Peyer's patch (tissue), 4 donors: ENCODE results near the gene EYA2. TPM values are rescaled to one million over a fixed set of nuclear protein-coding genes. Genes with fewer than 3 reads are reported as not detected.

ENCODE experiments used
- DNase-seq, 3 donors: peaks; one replicate each; pipeline ENCODE4 v3.0.0-alpha.2; 2017 to 2019
- H3K27ac ChIP-seq, 4 donors: fragments of 200-600 bp; sonication (generic); one replicate each; pipeline ENCODE4 v1.5.1; 2016 to 2019
- H3K27me3 ChIP-seq, 2 donors: fragments of 200-600 bp; sonication (generic); one replicate each; pipeline ENCODE4 v1.5.1; 2019
- H3K36me3 ChIP-seq, 3 donors: fragments of 200-600 bp; sonication (generic); one replicate each; pipeline ENCODE4 v1.5.1; 2016 to 2019
- H3K4me1 ChIP-seq, 4 donors: fragments of 200-600 bp; sonication (generic); one replicate each; pipeline ENCODE4 v1.5.1; 2016 to 2019
- H3K4me3 ChIP-seq, 4 donors: fragments of 200-600 bp; sonication (generic); 1 replicate in 3 of 4; 2 replicates in 1 of 4; pipeline ENCODE4 v1.5.1; 2016 to 2019; ENCODE audit warnings: mild to moderate bottlenecking in 1 of 4
- H3K9me3 ChIP-seq, 4 donors: fragments of 200-600 bp; sonication (generic); one replicate each; pipeline ENCODE4 v1.5.1; 2016 to 2019; ENCODE audit warnings: mild to moderate bottlenecking in 1 of 4
- CTCF ChIP-seq, 6 experiments: fragments of 450-650 bp in 4 of 6; fragments of 200-600 bp in 2 of 6; sonication (generic) in 1 of 6; IDR thresholded peaks; one replicate each; pipeline ENCODE4 v1.5.1; 2017 to 2019; ENCODE audit warnings: antibody characterized with exemption in 6 of 6, mild to moderate bottlenecking in 3 of 6, moderate library complexity in 1 of 6
- POLR2A ChIP-seq, 2 donors: fragments of 450-650 bp; IDR thresholded peaks; one replicate each; pipeline ENCODE4 v1.5.1; 2017; ENCODE audit warnings: antibody characterized with exemption in 2 of 2, mild to moderate bottlenecking in 2 of 2, moderate library complexity in 2 of 2
- total RNA-seq, 4 donors: library from RNA; depleted of rRNA; stranded (reverse); fragments of >200 nt; gene quantifications; one replicate each; pipeline ENCODE4 v1.1.0, GENCODE V29; 2016

Gene EYA2
- total RNA-seq, 4 donors from 2014 or later, result 0.40 to 1.7 TPM; not detected in 2

- H3K4me3 ChIP-seq, result no peak overlapping the region
- H3K36me3 ChIP-seq, result no peaks in the 10 kb centered on the region
- no peak overlapping the region for H3K27ac ChIP-seq
- no peaks in the 10 kb centered on the region for H3K9me3 ChIP-seq
- DNase-seq, result no peak
- H3K27me3 ChIP-seq, result no peaks in the 10 kb centered on the region
- no peak for TF ChIP-seq CTCF (IDR thresholded peaks at IDR 0.05)
- no peak for TF ChIP-seq POLR2A (IDR thresholded peaks at IDR 0.05)
- no peaks in the 10 kb centered on the region for H3K4me1 ChIP-seq
Observed at GRCh38 chr20:46977204-46977603, 82.6 kb downstream of the EYA2 start.

GRCh38 chr20:46977909-46978588 lies 83.4 kb downstream of the EYA2 start:
- H3K4me1 ChIP-seq, result no peaks in the 10 kb centered on the region
- H3K27ac ChIP-seq, result no peak overlapping the region
- no peaks in the 10 kb centered on the region for H3K27me3 ChIP-seq
- H3K9me3 ChIP-seq, result no peaks in the 10 kb centered on the region
- no peaks in the 10 kb centered on the region for H3K36me3 ChIP-seq
- H3K4me3 ChIP-seq, result no peak overlapping the region
- no peak for DNase-seq
- no peak for TF ChIP-seq CTCF (IDR thresholded peaks at IDR 0.05)
- no peak for TF ChIP-seq POLR2A (IDR thresholded peaks at IDR 0.05)

GRCh38 chr20:46978951-46979491 lies 84.4 kb downstream of the EYA2 start:
- TF ChIP-seq CTCF (IDR thresholded peaks at IDR 0.05) (no peak), POLR2A (IDR thresholded peaks at IDR 0.05) (no peak)
- H3K36me3 ChIP-seq, result no peaks in the 10 kb centered on the region
- no peak for DNase-seq
- H3K4me1 ChIP-seq, result no peaks in the 10 kb centered on the region
- H3K27me3 ChIP-seq, result no peaks in the 10 kb centered on the region
- no peak overlapping the region for H3K4me3 ChIP-seq
- H3K27ac ChIP-seq, result no peak overlapping the region
- no peaks in the 10 kb centered on the region for H3K9me3 ChIP-seq

- DNase-seq, result no peak
- Histone ChIP-seq H3K9me3 (no peaks in the 10 kb centered on the region), H3K4me3 (no peak overlapping the region), H3K27me3 (no peaks in the 10 kb centered on the region), H3K36me3 (no peaks in the 10 kb centered on the region), H3K27ac (no peak overlapping the region), H3K4me1 (no peaks in the 10 kb centered on the region)
- TF ChIP-seq POLR2A (IDR thresholded peaks at IDR 0.05) (no peak), CTCF (IDR thresholded peaks at IDR 0.05) (no peak)
Observed at GRCh38 chr20:46979603-46980241, 85.1 kb downstream of the EYA2 start.

GRCh38 chr20:46981184-46981583 lies 86.5 kb downstream of the EYA2 start:
- Histone ChIP-seq H3K36me3 (no peaks in the 10 kb centered on the region), H3K27ac (no peak overlapping the region), H3K27me3 (no peaks in the 10 kb centered on the region), H3K9me3 (no peaks in the 10 kb centered on the region), H3K4me1 (no peaks in the 10 kb centered on the region), H3K4me3 (no peak overlapping the region)
- TF ChIP-seq POLR2A (IDR thresholded peaks at IDR 0.05), result no peak
- TF ChIP-seq CTCF (IDR thresholded peaks at IDR 0.05), result no peak
- no peak for DNase-seq
